ENCODE measurements around the gene COL26A1.
"Not testable (repeated sequence)": the region's sequence is repeated elsewhere in the genome, so short reads cannot be mapped to it uniquely, and the experiment has no call there.

COL26A1 gene

DNA sequence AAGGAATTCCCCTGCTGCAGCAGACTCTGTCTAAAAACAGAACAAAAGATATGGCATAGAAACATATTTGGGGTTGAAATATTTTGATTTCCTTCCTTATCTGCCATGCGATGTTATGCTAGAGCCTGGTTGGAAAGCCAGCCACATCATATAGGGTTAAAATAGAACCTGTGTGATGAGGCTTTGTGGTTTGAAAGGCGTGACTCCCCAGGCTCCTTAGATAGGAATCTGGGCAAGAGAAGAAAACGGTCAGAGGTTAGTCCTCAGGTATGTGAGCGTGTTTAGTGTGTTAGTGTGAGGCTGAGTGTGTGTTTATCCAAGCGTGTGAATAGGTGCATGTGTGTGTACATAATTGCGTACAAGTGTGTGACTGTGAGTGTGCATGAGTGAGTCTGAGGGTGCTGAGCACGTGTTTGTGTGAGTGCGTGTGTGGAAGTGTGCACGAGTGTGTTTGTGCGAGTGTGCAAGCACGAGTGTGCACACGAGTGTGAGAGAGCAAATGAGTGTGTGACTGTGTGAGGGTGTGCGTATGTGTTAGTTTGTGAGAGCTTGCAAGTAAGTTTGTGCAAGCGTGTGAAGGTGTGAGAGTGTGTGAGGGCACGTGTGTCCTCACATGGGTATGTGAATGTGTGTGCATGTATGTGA, 79.9 kb downstream of the COL26A1 start:
- DNase-seq (ENCODE audit: low read depth, low spot score), result no peak

DNA sequence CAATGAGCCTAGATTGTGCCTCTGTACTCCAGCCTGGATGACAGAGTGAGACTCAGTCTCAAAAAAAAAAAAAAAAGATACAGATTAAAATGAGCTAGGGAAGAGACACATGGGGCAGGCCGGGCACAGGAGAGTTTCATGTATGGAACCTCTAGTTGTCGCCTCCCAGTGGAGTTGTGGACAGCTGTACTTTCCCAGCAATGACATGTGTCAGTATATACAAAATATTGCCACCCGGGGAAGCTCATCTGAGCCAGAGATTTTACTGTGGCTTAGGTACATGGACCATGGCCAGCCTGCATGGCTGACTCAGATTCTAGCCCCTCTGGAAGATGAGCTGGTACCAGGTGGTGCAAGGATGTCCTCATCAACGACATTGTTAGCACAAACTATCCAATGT, 87.4 kb downstream of the COL26A1 start:
- no peak for DNase-seq (ENCODE audit: low read depth, low spot score)

DNA sequence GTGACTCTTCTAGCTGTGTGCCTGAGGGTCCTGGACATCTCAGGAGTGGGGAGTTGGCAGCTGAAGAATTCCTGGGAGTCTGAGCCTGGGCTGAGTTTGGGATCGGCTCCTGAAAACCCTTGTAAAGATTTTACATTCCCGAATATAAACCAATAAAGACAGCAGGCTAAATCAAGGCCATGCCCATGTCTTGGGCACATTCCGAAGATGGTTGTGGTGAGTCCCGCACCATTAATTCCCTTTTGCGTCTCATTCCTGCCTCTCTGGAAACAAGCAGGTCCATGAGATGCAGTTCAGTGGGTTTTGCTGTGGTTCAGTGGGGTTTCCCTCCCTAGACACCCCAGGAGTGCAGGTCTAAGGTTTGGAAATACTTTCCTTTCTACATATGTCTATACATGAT, 90.9 kb downstream of the COL26A1 start:
- DNase-seq (ENCODE audit: low read depth, low spot score), result no peak

DNA sequence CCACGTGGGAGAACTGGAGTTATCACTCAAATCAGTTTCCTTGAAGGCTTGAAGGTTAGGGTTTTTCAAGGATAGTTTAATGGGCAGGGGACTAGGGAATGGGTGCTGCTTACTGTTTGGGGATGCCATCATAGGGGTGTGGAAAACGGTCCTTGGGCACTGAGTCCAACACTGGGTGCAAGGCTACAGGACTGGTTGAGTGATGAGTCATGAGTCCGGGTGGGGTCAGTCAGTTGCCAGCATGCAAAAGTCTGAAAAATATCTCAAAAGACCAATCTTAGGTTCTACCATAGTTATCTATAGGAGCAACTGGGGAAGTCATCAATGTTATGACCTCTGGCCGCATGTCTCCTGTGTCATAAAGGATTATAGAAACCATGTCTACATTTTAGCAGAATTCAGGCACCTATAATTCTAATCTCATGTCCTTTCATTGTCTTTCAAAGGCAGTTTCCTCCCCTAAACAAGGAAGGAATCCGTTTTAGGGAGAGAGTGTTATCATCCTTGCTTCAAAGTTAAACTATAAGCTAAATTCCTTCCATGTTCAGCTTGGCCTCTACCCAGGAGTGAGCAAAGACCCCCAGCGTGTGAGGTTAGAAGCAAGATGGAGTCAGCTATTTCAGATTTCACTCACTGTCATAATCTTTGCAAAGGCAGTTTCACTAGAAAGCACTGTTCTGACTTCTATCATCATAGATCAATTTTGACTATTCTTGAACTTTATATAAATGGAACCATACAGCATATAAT, 94.5 kb downstream of the COL26A1 start:
- no peak for DNase-seq (ENCODE audit: low read depth, low spot score)

DNA sequence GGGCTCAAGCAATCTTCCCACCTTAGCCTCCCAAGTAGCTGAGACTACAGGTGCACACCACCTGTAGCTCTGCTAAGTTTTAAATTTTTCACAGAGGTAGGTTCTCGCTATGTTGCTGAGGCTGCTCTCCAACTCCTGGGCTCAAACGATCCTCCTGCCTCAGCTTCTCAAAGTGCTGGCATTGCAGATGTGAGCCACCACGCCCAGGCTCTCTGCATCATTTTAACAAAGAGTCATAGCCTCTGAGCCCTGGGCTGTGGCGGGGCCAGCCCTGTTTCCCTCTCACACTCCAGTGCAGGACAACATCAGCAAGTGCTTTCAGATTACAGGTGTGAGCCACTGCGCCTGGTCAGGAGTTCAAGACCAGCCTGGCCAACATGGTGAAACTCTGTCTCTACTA, 102.5 kb downstream of the COL26A1 start:
- DNase-seq (ENCODE audit: low read depth, low spot score), result no peak

DNA sequence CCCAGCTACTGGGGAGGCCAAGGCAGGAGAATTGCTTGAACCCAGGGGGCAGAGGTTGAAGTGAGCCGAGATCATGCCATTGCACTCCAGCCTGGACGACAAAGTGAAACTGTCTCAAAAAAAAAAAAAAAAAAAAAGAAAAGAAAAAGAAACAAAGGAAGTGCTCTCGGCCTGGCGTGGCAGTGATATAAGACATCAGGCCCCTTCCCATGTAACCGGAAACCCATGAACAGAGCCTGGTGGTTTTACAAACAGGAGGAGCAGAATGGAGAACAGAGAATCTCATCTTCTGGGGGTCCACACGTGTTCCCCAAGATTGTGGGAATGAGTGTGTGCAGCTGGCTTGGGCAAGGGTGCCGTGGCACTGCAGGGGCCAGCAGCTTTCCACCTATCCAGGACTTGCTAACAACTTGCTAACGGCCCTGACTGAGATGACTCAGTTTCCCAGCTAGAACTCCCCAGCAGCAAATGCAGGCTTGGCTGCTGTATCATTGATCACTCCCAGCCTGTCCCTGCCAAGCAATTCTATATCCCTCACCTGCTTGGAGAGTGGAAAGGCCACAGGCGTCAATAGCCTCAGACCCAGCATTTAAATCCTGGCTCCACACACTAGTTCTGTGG, 103.0 kb downstream of the COL26A1 start:
- no peak for DNase-seq (ENCODE audit: low read depth, low spot score)

DNA sequence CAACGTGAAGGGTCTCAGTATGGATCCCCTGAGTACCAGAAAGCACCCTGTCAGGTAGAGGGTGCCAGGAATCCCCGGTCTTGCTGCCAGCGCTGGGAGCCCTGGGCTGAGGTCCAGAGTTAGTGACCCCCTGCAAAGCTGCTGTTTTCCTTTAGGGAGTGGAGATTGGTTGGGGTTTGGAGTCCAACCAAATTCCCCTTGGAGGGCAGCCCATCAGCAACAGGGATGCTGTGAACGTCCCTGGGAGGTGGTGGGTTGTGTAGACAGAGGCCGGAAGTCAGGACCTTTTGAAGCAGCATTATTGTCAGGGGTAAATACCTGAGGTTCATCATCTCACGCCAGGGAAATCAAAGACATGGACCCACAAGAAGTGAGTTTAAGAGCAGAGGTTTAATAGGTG, 104.2 kb downstream of the COL26A1 start:
- no peak for DNase-seq (ENCODE audit: low read depth, low spot score)

DNA sequence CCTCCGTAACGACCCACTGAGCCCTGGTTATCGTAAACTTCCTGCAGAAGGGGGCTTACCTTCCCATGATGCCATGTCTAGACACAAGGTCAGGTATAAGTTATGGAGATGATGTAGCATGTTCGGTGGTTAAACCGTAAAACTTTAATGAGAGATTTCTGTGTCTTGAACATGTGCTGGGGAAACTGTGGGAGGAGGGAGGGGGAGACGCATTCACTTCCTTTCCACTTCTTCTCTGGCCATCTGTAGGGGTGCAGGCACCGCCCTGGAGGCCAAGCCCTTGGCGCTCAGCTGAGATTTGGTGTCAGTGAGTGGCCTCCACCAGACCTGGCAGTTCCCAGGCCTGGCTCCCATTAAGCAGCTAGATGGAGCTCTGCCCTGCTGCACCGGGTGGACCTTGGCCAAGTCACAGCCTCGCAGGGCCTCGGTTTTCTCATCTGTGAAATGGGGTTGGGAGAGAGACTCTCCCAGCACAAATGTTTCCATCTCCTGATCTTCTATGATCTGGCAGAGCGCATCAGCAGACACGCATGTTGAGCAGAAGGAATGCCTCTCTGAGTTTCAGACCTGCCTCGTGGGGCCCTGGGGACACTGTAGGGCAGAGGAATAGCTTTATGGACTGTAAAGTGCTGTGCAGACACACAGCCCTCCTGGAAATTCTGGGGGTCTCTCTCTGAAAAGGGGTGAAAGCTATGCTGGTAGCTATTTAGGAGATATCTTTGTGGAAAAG, 106.0 kb downstream of the COL26A1 start:
- DNase-seq (ENCODE audit: low read depth, low spot score), result no peak

DNA sequence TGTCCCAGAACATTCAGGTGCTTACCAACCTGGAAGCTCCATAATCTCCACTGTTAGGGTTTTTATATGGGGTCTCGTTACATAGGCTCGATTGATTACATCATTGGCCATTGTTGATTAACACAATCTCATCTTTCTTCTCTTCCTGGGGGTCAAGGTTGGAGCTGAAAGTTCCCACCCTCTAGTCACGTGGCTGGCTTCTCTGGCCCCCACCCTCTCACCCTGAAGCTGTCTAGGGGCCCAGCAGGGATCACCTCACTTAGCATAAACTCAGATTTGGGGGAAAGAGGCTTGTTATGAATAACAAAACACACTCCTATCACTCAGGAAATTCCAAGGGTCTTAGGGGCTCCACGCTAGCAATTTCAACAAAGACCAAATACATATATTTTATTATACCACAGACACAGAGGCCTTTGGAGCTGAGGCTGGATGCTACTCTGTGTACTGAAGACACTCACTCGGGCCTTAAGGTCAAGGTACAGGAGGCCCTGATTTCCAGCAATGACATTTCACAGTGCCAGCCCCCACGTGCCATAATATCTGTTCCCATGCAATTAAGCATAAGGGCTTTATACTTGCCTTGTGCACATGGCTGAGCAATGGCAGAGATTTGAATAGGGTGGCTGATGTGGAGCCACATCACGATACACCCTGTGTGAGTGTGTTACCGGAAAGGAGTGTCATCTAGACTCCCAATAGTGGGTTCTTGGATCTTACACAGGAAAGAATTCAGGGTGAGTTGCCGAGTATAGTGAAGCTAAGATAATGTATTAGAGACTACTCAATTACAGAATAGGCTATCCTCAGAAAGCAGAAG, 108.2 kb downstream of the COL26A1 start:
- no peak for DNase-seq (ENCODE audit: low read depth, low spot score)

DNA sequence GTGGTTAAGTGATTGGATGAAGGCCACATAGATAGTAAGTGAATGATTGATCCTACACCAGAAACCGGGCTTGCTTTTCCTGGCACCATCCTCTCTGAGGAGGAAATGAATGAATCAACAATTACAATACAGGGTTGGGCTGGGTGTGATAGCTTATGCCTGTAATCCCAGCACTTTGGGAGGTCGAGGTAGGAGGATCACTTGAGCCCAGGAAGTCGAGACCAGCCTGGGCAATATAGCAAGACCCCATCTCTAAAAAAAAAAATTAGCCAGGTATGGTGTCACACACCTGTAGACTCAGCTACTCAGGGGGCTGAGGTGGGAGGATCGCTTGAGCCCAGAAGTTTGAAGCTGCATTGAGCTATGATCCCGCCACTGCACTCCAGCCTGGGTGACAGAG, 111.5 kb downstream of the COL26A1 start:
- no peak for DNase-seq (ENCODE audit: low read depth, low spot score)

DNA sequence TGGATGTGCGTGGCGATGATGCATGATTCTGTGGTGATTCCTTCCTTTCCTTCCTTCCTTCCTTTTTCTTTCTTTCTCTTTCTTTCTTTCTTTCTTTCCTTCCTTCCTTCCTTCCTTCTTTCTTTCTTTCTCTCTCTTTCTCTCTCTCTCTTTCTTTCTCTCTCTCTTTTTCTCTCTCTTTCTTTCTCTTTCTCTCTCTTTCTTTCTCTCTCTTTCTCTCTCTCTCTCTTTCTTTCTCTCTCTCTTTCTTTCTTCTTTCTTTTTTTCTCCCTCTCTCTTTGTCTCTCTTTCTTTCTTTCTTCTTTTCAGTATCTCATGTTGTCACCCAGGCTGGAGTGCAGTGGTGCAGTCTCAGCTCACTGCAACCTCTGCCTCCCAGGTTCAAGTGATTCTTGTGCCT, 113.0 kb downstream of the COL26A1 start:
- not testable (repeated sequence) for DNase-seq (ENCODE audit: low read depth, low spot score)

DNA sequence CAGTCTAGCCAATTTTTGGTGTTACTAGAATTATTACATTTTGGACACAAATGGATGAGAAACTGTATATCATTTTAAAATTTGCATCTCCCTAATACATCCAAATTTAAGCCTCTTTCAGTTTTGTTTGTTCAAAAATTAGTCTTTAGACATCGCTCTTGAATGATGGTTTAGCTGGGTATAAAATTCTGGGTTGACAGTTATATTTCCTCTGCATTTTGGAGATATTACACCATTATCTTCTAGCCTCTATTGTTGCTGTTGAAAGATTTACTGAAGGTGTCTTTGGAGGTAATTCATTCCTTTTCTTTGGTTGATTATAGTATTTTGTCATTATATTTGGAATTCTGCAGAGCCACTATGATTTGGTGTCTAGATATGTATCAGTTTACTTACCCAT, 116.5 kb downstream of the COL26A1 start:
- no peak for DNase-seq (ENCODE audit: low read depth, low spot score)

DNA sequence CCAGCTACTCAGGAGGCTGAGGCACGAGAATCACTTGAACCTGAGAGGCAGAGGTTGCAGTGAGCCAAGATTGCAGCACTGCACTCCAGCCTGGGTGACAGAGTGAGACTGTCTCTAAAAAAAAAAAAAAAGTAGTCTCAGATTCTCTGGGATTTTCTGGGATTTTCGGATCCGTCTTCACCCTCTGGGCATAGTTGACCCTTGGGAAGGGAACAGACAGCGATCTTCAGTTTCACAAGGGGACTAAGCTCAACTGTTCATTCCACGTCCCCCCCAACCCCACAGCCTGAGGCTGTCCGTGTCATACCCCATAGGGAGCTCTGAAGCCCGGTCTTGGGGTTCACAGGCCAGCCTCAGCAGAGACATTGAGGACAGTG, 123.4 kb downstream of the COL26A1 start:
- not testable (repeated sequence) for DNase-seq (ENCODE audit: low read depth, low spot score)

DNA sequence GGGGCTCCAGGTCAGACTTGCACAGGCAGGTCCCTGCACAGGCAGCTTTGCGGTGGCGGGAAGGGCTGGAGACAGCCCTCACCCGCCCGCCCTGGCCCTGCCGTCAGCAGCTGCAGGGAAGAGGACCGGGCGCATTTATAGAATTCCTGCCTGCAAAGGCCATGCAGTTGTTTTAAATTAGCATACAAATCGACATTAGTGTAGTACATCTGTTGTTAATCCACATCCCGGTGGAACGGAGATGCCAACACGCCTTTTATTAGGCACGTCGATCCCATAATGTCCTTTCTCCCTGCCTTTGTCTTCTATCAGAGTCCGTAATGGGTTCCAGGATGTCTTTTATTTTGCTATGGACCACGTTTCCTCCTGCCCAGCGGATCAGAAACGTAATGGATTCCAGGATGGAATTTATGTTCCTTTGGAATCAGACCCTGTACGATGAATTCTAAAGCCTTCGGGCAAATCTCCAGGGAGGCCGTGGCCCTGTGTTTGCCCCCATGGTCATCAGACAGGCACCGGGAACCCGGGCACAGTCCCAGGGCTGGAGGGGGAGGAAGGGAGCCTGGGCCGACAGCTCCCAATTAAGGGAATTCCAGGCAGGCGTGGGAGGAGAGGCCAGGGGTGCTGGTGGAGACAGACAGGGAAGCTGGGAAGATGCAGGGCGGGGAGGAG, 123.9 kb downstream of the COL26A1 start:
- no peak for DNase-seq (ENCODE audit: low read depth, low spot score)

DNA sequence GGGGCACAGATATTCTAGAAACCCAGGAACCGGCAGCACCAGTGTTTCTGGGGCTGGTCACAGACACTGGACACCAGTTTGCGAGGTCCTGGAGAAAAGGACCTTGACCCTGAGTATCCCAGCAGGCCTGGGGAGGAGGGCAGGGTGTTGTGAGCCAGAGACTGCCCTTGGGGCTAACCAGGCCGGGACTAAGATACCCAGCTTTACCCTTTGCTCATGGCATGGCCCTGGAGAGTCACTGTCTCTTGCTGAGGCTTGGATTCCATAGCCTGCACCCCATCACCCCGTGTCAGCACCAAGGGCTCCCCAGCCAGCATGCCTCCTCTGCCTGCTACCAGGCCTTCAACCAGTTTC, 124.4 kb downstream of the COL26A1 start:
- no peak for DNase-seq (ENCODE audit: low read depth, low spot score)

DNA sequence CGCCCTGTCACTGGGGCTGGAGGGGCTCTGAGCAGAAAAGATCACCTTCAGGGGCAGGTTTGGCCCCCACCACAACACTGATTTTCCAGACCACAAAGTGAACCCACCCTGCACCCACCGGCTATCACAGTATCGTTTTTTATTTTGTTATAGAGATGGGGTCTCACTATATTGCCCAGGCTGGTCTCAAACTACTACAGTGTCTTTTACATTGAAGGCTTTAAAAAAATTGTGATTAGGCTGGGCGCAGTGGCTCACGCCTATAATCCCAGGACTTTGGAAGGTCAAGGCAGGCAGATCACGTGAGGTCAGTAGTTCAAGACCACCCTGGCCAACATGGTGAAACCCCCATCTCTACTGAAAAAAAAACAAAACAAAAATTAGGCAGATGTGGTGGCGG, 125.1 kb downstream of the COL26A1 start:
- DNase-seq (ENCODE audit: low read depth, low spot score), result no peak

DNA sequence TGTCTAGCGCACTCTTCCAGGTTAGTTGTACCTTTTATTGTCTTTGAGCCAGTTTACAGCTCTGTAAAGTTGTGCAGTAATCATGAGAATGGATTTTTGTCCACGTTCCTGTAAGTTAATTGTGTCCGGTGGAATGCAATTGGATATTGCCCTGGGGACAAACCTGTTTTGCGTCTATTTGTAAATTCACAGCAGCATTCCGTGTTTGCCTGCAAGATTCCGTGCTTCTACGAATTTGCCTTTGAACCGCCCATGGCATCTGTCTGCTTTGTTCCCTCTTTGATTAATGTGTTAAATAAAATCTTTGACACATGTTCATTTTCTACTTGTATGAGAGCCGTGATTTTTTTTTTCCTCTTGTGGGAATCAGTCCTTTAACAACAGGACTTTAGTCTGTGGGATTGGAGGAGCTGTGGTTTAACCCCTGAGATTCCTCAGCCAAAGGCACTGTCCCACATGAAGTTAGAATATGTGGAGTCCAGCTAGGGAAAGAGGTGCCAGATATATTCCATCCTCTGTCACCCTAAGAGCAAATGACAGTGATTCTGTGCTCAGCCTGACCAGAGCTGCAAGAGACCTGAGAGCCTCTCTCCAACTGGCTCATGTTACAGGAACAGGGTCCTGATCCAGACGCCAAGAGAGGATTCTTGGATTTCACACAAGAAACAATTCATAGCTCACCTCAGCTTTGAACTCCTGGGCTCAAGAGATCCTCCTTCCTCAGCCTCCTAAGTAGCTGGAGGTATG, 126.3 kb downstream of the COL26A1 start:
- DNase-seq (ENCODE audit: low read depth, low spot score), result no peak

DNA sequence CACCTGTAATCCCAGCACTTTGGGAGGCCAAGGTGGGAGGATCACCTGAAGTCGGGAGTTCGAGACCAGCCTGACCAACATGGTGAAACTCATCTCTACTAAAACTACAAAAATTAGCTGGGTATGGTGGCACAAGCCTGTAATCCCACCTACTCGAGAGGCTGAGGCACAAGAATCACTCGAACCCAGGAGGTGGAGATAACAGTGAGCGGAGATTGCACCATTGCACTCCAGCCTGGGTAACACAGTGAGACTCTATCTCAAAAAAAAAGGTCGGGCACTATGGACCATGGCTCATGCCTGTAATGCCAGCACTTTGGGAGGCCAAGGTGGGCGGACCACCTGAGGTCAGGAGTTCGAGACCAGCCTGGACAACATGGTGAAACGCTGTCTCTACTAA, 127.8 kb downstream of the COL26A1 start:
- not testable (repeated sequence) for DNase-seq (ENCODE audit: low read depth, low spot score)

DNA sequence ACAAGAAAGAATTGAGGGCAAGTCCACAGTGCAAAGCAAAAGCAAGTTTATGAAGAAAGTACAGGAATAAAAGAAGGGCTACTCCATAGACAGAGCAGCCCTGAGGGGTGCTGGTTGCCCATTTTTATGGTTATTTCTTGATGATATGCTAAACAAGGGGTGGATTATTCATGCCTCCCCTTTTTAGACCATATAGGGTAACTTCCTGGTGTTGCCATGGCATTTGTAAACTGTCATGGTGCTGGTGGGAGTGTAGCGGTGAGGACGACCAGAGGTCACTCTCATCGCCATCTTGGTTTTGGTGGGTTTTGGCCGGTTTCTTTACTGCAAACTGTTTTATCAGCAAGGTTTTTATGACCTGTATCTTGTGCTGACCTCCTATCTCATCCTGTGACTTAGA, 128.8 kb downstream of the COL26A1 start:
- not testable (repeated sequence) for DNase-seq (ENCODE audit: low read depth, low spot score)

DNA sequence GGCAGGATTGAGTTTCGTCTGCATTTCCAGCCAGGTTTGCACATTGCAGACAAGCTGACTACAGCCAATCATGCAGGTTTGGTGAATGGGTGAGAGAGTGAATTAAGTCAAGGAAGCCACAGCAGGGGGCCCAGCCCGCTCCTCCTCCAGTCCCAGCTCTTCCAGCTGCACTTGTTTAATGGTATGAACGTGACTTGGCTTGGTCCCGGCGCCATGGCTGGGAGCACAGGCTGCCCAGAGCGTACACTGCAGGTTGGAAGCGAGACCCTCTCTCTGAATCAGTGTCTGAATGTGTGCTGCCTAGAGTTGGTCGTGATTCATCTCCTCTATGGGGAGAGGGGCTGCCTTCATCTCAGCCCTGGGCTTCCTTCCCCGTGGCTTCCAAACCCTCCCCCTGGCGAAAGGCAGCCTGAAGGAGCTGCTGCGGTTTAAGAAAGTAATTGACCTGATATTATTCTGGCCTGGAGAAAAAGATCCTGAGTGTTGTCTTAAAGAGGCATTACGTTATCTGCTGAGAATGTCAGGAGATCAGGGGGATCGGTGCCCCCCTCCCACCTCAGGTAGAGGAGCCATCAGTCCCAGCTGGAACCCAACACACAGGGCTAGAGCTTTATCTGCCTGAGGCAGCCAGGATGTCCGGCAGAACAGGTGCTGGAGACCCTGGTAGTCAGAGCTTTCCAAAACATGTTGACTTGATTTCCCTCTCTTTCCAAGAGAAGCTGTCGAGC, 132.1 kb downstream of the COL26A1 start:
- no peak for DNase-seq (ENCODE audit: low read depth, low spot score)
